Activated CD4-positive, alpha-beta T cell treated with anti-CD3 and anti-CD28 coated beads, Interleukin-2, amount 50 U/mL, for 24 hours (primary cell): Measurements from ENCODE around the gene SINHCAF.
"Not testable (repeated sequence)": the region's sequence is repeated elsewhere in the genome, so short reads cannot be mapped to it uniquely, and the experiment has no call there.

Experiments
- DNase-seq, 2 donors: peaks; one replicate each; pipeline ENCODE4 v3.0.0-alpha.2; 2020; ENCODE audit warnings: low read depth in 1 of 2, low spot score in 1 of 2

The SINHCAF gene

DNA sequence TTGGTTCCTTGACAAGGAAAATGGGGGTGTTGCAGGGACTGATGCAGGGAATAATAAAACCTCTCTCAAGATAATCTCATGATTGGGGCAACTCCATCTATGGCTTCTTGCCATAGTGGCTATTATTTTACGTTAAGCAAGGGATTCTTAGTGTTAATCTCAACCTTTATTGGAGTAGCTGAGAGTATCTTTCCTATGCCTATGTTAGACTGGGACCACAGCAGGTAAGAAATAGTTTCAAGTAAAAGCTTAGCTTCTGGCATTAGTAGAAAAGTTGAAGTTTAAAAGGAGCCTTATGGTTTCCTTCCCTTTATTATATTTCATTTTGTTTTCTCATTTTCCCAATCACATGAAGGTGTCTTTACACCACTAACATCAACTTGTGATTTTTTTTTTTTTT lies 16.7 kb downstream of the SINHCAF start:
- DNase-seq = no peak

DNA sequence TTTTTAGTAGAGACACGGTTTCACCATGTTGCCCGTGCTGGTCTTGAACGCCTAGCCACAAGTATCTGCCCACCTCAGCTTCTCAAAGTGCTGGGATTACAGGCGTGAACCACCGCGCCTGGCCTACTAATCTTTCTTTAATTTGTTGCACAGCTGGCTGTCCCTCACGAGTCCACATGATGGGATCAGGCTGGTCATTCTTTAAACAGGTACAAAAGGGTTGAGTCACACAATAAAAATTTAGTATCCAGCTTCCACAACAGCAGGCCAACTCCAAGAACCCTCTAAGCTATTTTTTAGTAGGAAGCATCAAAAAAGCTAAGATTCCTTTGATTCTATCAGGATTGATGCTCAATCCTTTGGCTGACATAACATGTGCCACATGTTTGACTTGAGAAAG lies 17.8 kb downstream of the SINHCAF start:
- DNase-seq = no peak

DNA sequence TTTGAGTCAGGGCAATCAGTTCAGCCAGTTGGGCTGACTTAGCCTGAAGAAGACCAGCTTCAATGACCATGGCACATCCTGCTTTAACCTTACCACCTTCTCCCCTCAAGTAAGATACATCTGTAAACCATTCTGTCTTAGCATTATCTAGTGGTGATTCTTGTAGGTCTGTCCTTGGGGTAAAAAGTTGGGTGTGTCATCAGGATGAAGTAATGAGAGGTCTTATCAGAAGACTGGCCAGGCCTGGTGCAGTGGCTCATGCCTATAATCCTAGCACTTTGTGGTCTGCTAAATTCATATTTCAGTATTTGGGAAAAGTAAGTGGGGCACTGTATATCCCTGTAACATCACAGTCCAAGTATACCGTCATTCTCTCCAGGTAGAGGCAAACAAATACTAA lies 19.1 kb downstream of the SINHCAF start:
- no peak for DNase-seq

DNA sequence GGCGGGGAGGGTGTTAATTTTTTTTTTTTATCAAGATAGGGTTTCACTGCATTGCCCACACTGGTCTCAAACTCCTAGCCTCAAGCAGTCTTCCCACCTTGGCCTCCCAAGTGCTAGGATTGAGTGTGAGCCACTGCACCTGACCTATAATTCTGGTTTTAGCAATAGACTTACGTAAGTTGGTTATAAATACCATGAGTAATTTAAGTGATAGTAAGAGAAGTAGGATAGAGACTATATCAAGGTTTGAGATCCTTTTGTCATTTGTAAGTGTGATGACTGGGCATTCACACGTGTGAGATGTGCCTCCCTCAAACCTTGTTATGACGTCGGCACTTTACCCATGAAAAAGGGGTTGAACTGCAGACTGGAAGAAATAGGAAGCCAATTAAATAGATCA lies 22.5 kb downstream of the SINHCAF start:
- no peak for DNase-seq

DNA sequence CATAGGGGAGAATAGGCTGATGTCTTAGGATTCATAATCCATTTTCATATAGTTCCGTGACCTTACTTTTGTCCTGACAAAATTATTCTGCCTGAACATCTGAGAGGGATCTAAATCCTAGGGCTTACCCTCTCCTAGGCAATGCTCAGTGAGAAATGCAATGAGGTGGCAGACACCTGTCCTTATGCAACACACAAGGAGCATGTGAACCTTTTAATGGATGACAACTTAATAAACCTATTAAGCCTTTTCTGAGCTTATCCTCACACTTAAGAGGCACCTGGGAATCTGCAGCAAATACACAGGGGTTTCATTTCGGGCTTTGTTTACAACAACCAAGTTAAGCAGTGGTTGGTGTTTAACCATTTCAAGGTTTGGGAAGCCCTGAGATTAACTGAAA lies 24.6 kb downstream of the SINHCAF start:
- no peak for DNase-seq

DNA sequence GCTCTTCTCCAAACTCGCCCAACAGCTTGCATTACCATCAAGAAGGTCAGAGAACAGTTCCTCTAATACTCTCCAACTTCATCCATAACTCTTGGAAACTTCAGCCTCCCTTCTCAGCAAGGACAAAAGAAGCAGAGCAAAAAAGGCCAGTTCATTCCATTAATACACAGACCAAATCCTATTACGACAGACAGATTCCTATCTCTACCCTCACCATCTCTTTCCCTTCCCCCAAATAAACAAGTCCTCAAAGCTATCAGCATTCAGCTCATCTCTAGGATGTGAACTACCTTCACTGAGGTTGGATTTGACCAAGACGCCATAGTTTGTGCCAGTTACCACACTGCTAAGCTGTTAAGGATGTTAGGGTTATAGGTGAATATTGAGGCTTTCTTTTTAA lies 25.2 kb downstream of the SINHCAF start:
- no peak for DNase-seq

DNA sequence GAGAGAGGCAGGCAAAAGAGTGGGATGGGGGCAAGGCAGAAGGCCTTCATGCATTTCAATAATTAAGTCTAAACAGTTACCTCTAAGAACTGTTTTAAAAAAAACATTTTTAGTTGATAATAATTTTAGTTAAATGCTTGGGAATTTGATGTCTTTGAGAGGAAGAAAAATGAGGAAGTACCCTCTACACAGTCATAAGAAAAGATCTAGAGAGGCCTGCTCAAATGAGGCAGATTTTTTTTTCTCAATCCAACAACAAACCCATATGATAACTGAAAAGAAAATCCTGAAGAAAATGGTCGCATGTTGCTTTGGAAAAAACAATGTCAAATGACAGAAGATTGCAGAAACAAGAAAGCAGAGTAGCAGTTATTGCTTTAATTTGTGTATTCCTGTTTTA lies 25.6 kb downstream of the SINHCAF start:
- no peak for DNase-seq

DNA sequence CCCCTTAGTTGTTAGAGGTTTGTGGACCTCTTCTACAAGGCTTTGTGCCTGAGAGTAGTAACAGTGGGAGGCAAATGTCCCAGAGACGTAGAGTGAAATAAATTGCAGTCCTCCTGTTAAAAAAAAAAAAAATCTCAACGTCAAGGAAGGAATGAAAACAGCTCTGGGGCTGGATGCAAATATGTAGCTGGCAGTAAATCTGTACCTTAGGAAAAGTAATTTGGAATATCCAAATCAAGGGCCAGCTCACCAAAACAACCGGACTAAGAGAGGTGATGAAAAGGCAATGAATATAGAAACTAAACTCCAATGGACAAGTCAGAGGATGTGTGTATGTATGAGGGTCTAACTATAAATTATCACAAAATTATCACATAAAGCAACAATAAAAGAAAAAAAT lies 27.0 kb downstream of the SINHCAF start:
- no peak for DNase-seq

DNA sequence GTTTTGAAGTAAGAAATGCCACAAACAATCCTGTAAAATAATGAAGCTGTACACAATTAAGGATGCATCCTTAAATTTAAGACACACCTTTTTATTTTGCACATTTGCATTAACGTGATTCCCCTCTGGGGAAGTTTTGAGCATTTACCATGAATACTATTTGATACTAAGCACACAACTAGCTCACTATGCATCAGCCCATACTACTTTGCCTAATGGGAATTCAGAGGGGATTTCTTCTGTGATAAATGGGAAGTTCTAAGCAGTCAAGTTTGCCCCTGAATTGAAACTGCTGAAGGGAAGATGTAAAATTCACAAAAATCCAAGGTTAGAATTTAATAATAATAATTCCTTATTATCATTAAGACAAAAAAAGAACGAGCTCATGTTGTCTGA lies 27.4 kb downstream of the SINHCAF start:
- DNase-seq = no peak

DNA sequence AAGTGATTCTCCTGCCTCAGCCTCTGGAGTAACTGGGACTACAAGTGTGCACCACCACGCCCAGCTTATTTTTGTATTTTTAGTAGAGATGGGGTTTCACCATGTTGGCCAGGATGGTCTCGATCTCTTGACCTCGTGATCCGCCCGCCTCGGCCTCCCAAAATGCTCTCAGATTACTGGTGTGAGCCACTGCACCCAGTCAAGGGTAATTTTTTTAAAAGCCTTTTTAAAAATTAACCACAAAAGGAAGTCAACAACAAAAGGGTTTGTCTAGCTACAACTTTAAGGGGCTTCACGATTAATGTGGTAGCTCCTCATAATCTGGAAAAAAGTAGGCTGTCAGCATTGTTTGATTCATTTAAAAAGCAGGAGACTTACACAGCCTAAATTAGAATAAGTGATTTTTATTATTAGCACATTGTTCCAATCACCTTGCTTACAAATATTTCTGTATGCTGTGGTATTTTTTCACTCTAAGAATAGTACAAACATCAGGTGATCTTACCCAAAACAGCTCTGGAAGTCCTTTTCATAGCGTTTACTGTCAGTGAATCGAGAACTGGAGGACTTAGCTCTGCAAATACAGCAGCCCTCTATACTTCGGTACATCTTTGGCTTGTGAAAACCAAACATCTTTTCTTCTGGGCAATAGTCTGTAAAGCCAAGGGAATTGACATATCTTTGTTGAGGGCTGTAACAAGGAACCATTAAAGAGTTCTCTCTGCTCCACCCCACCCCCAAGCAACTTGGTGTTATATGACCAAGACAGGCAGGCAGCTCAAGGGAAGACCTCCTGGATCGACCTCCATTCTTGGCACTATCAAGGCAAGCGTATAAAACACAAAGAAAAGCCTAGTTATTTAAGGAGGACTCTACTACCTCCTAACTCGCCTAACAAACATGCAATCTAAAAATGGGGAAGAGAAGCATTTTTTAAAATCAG lies 28.1 kb downstream of the SINHCAF start:
- no peak for DNase-seq

DNA sequence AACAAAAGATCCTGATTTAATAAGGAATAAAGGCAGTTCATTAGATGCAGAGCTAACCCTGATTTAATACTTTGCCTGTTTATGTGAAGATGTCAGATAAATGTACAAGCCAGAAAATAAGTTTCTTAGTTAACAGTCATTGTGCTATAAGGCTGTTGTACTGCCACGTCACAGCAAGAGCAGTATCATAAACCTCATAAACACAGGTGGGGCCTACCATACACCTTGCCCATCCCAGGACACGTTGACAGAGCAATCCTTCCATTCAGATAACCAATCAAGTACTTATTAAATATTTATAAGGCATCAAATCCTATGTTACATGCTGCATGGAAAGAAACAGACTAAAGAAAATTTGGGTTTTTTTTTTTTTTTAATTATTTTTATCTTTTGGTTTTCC lies 36.5 kb downstream of the SINHCAF start:
- no peak for DNase-seq

DNA sequence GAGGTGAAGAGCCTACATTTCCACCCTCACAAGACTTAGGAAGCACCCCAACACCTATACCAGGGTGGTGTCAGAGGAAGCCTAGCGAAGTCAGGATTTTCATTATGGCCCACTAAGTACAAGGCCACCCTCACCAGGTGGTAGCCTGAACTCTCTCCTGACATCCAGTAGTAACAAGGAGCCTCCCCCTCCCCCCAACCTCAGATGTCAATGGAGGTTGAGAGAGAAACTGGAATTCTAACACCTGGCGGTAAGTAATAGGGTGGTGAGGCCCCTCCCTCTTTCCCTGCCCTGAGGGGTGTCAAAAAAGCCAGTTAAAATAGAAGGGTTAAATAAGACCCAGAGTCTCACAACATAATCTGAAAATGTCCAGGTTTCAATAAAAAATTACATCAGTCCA lies 37.6 kb downstream of the SINHCAF start:
- DNase-seq = no peak

DNA sequence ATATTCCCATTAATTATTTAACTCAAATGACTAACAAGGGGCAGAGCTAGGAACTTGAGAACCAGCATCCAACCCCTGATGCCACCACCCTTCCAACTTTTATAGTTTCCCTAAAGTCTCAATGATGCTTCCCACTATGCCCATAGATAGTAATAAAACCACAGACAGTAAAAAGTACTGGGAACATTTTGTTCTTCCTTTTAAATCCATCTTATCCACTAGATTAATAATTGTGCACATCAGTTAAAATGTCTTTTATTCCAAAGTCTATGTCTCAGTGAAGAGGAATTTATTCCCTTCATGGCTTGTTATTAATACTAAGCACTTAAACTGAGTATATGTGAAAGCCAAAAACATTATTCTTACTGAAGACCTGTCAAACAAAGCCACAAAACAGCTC lies 45.8 kb downstream of the SINHCAF start:
- no peak for DNase-seq

DNA sequence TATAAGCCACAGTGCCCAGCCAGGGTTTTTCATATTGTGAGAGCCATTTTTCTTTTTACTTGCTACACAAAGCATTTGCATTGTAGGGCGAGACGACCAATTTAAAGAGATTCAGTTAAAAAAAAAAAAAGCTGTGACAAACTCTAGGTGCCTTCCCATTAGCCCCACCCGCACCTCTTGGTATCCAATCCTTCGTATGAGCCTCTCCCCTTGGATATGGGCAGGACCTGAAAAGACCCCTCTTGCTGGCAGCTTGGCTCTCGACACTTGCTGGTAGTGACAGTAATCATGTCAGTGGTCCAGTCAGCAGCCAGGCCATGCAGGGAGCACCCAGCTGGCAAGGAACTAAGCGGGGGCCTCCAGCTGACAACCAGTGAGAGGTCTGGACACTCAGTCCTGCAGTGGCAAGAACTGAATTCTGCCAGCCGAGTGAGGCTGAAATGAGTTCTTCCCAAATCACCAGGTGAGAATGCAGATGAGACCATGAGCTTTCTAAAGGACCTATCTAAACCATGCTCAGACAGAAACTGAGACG lies 46.5 kb downstream of the SINHCAF start:
- no peak for DNase-seq

DNA sequence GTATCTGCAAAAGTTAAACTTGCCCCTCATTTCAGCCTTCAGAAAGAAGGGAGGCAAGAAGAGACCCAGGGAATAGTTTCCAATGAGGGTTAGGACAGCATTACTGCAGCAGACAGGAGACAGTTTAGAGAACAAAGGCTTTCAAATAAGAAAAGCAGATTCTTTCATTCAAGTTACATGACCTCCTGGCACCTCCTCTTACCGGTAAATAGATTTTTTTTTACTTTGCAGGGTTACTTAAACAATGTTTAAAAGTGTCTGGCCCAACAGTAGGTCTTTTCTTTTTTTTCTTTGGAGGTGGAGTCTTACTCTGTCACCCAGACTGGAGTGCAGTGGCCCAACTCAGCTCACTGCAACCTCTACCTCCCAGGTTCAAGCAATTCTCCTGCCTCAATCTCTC lies 47.1 kb downstream of the SINHCAF start:
- no peak for DNase-seq

DNA sequence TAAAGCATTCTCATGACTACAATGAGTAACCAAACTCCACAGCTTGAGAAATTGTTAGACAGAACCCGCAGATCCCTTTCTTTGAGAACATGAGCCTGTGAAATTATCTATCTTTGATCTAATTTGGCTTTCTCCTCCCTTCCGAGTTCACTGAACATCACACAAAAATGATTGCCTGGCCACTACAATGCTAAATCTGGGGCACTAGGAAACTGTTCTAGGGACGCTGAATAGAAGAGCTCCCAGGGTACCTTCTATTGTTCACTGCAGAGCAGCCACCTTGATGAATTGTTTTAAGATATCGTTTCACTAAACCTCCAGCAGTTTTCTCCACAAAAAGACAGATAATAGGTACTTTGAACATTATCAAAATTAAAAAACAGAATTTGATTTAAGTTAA lies 47.5 kb downstream of the SINHCAF start:
- DNase-seq = no peak

DNA sequence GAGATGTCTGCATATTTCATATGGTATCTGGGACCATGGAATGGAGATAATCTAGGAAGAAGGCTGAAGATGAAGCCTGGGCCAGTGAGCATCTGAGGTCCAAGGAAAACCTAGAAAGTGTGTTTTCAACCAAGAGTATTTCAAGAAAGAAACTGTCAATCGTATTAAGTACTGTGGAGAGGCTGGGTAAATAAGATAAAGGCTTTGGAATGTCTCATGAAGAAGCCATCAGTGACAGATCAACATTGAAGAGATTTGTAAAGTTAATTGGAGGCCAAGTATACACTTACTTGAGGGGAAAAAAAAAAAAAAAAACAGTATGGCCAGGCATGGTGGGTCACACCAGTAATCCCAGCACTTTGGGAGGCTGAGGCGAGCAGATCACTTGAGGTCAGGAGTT lies 48.9 kb downstream of the SINHCAF start:
- no peak for DNase-seq

DNA sequence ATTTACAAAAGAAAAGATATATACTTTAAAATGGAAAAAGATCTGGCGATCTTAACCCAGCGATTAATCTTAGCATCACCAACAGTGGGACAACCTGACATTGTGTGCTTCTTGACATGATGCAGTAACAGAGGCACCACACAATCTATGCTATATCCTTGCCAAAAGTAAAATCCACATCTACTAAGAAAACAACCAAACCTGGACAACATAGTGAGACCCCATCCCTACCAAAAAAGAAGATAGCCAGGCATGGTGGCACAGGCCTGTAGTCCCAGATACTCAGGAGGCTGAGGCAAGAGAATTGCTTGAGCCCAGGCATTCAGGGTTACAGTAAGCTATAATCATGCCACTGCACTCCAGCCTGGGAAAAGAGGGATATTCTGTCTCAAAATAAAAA lies 50.5 kb downstream of the SINHCAF start:
- DNase-seq = no peak

DNA sequence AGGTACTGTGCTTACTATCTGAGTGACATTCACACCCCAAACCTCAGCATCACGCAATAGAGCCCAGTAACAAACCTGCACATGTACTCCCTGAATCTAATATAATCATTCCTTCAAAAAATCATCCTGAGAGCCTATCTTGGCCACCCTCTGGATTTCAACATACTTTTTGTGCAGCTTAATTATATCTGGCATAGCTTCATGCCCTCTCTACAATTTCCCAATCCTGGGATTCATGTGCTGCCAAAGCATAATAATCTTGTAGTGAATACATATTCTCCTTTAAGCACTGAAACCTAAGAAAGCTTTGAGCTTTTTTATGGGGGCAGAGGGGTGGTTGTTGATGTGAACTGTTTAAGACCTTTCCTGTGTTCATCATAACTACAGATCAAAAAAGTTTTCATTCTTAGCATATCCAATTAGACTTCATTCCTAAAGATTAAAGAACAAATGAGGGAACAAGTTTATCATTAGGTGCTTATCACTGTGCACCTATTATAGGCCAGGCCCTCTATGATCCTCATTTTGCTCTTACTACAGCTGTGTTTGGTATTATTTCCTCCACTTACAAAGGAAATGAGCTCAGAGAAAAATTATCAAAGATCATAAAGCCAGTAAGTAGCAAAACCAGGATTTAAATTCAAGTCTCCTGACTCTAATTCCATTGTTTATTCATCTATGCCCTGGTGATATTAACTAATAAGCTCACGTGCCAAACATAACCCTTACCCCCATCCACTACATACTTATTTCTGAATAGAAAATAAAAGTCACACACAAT lies 51.2 kb downstream of the SINHCAF start:
- no peak for DNase-seq

DNA sequence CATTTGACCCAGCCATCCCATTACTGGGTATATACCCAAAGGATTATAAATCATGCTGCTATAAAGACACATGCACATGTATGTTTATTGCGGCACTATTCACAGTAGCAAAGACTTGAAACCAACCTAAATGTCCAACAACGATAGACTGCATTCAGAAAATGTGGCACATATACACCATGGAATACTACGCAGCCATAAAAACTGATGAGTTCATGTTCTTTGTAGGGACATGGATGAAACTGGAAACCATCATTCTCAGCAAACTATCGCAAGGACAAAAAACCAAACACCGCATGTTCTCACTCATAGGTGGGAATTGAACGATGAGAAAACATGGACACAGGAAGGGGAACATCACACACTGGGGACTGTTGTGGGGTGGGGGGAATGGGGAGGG lies 52.2 kb downstream of the SINHCAF start:
- DNase-seq = not testable (repeated sequence)

DNA sequence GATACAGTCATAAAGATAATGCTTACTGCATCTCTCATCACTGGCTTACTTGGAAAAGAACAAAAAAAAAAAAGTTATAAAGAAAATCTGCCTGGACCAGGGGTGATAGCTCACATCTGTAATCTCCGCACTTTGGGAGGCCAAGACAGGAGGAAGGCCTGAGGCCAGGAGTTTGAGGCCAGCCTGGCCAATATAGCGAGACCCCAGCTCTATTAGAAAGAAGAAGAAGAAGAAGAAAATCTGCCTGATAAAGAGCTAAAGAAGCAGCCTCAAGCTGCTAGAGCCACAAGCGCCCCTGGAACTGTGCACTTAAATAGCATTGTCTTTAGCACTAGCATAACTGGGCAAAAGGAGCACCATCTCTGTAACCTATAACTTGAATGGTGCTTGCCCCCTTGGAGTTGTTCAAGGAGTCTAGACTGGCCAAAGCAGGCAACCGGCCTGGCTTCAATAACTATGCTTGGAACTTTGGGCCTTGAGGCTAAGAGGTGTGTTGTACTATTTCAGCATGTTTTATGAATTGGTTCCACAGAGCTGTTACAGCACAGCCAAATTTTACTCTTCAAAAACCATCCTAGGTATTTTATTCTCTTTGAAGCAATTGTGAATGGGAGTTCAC lies 53.2 kb downstream of the SINHCAF start:
- DNase-seq = no peak

DNA sequence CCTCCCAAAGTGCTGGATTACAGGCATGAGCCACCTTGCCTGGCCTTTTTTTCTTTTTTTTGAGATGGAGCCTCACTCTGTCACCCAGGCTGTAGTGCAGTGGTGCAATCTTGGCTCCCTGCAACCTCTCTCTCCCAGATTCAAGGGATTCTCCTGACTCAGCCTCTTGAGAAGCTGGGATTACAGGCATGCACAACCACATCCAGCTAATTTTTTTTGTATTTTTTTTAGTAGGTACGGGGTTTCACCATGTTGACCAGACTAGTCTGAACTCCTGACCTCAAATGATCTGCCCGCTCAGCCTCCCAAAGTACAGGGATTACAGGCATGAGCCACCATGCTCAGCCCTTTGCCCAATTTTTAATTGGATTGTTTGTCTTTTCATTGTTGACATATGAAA lies 58.0 kb downstream of the SINHCAF start:
- no peak for DNase-seq
